GM13977 (cell line): ENCODE results near the gene CDH26.

Experiments used
- DNase-seq: peaks from one replicate; pipeline ENCODE4 v3.0.0; 2012; ENCODE audit warnings: low spot score
- in situ Hi-C: fragments of 300-500 bp; cut with MboI; formaldehyde crosslinking; loops from one replicate; pipeline ENCODE4 v1.12.0; 2022; ENCODE audit warnings: low sequenced_read_pairs, low pct_unique_long_range_greater_than_20kb, mixed read lengths, inconsistent platforms; ENCODE audit not compliant: unreplicated experiment
- TF ChIP-seq, protein P1 (sequence below): IDR thresholded peaks from 2 replicates; pipeline ENCODE4 v1.5.1; 2012; ENCODE audit warnings: mild to moderate bottlenecking, control low read depth; ENCODE audit not compliant: insufficient read depth; ENCODE audit errors: extremely low read depth, missing control alignments

Gene CDH26

DNA sequence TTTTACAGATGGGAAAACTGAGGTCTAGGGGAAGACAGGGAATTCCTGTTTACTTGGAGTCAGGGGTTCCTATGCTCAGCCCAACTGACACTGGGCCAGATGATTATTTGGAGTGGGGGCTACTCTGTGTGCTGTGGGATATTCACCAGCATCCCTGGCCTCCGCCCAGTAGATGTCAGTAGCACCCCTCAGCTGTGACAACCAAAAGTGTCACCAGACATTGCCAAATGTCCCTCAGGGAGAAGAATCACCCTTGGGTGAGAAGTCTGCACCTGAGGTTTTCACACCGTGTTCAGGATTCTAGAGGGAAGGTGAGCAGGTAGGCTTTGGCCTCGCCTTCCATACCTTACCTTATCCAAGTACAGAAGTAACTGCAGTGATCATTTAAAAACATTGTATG is 27.6 kb downstream of the CDH26 start:
- in situ Hi-C loops: no loop called here
- DNase-seq: no peak
- TF ChIP-seq, protein P1, sequence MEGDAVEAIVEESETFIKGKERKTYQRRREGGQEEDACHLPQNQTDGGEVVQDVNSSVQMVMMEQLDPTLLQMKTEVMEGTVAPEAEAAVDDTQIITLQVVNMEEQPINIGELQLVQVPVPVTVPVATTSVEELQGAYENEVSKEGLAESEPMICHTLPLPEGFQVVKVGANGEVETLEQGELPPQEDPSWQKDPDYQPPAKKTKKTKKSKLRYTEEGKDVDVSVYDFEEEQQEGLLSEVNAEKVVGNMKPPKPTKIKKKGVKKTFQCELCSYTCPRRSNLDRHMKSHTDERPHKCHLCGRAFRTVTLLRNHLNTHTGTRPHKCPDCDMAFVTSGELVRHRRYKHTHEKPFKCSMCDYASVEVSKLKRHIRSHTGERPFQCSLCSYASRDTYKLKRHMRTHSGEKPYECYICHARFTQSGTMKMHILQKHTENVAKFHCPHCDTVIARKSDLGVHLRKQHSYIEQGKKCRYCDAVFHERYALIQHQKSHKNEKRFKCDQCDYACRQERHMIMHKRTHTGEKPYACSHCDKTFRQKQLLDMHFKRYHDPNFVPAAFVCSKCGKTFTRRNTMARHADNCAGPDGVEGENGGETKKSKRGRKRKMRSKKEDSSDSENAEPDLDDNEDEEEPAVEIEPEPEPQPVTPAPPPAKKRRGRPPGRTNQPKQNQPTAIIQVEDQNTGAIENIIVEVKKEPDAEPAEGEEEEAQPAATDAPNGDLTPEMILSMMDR: peak; percentile 19

DNA sequence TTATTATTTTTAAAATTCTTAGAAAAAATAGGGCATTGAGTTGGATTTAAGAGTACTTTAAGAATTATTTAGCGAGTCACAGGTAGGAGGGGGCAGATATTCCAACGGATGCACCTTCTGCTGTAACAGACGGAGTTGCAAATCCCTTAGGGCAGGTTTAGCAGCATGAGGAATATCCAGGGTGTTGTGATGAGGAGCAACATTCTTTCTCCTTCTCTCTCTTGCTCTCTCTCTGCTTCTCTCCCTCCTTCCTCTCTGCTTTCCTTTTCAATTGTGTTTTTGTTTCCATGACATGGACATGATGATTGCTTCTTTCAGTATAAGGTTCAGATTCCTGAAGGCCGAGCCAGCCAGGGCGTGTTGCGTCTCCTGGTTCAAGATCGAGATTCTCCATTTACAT is 28.9 kb downstream of the CDH26 start:
- DNase-seq: no peak
- in situ Hi-C loops: no loop called here

DNA sequence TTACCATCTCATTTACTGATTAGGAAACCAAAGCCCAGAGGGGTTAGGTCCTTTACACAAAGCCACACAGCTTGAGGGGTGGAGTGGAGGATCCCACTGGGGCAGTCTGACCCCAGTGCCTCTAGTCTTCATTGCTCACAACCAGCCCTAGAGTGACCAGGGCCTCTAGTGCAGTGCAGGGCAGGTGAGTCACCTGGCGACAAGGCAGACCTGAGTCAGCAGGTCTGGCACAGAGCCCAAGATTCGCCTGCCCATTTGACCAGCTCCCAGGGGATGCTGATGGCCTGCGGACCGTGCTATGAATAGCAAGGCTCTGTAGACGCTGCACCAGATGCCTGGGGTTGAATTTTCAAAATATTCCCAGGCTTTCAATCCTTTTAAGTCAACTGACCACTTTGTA is 29.9 kb downstream of the CDH26 start:
- no peak for DNase-seq
- in situ Hi-C loops: no loop called here
- TF ChIP-seq, protein P1: no peak

More for the DNA sequence above, 28.9 kb downstream of the CDH26 start:
- TF ChIP-seq, protein P1: no peak

DNA sequence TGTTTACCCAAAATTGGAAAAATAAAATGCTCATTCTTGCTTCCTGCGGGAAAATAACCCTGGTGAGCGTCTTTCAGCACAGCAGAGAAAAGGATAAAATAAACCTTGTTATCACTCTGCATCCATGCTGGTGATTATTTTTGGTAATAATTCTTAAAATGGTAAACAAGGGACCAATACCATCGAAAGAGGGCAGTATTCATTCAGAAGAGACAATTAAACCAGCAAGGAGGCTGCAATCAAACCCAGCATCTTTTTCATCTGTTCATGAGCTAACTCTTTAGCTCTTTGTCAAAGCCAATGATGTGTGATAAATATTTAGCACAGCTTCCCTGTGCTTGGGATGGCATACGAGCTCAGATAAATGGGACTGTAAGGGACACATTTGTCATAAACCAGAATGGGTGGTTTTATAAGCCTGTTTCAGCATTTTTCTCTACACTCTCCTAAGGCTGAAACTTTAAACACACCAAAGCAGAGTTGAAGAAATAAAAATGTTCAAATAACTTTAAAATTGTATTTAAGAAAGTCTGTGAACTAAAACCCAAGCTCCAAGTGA is 34.4 kb downstream of the CDH26 start:
- TF ChIP-seq, protein P1: no peak
- in situ Hi-C loops: no loop called here
- no peak for DNase-seq

DNA sequence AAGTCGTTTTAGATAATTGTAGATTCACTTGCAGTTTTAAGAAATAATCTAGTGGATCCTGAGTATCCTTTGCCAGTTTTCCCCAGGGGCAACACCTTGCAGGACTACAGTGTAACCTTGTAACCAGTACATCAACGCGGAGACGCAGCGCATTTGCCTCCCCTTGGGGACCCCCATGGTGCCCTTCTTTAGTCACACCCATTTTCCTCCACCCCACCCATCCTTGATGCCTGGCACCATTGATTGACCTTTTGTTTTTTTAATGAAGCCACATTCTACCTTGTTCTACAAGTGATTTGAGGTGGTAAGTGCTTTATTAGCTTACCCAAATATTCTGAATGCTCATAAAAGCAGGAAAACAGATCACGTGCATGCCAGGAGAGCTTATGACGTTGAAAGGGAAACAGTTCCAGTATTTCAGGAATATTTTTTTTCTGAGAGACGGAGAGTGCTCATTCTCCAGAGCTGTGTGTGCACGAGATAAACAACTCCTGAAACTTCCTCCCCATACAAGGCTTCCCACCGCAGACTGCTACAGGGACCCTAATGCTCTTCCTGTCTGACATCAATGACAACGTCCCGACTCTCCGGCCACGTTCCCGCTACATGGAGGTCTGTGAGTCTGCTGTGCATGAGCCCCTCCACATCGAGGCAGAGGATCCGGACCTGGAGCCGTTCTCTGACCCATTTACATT is 35.7 kb downstream of the CDH26 start:
- DNase-seq: no peak
- in situ Hi-C loops: no loop called here
- TF ChIP-seq, protein P1: no peak

DNA sequence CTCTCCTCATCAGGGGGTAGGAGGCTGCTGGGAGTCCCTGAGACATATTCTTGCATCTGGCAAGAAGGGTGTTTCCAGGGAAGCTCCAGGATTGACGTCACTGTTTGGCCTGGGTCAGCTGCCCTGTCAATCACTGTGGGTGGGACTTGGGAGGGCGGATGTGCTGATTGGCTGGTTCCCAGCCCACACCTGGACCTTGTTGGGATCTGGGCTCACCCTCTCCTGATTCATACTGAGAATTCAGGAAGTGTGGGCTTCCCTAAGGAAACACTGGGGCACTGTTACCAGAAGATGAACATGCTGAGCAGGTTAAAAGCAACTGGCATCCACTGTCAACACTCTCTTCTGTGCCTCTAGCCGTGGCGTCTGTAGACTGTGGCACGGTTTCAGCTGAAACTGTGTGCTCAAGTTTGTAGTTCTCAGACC is 36.5 kb downstream of the CDH26 start:
- in situ Hi-C loops: no loop called here
- DNase-seq: no peak

More for the DNA sequence above, 36.5 kb downstream of the CDH26 start:
- TF ChIP-seq, protein P1: no peak
